IMR-90 (cell line): Measurements from ENCODE around the gene PRICKLE2. TPM values are rescaled to one million over a fixed set of nuclear protein-coding genes. Genes with fewer than 3 reads are reported as not detected.

ENCODE experiments used
- ATAC-seq: fragments of 200-7000 bp; cut with Tn5 transposase; 2 replicates; pipeline ENCODE4 v1.9.1; 2020; ENCODE audit warnings: low read depth, mild to moderate bottlenecking, moderate library complexity
- BruUV-seq: library from RNA; stranded (reverse); fragments of 400-500 nt; replicated peaks from 2 replicates; lab custom pipeline; 2021; lab: Mats Ljungman, UMichigan
- CTCF ChIA-PET: fragments of 300-600 bp; formaldehyde crosslinking; extraction: SDS; loops from one replicate; lab custom pipeline; 2021; ENCODE audit warnings: antibody characterized with exemption; lab: Yijun Ruan, JAX
- POLR2A ChIA-PET: fragments of 300-600 bp; sonication (Branson Sonifier 250); formaldehyde crosslinking; loops from one replicate; lab custom pipeline; 2022; ENCODE audit warnings: antibody characterized with exemption; ENCODE audit not compliant: unreplicated experiment; lab: Charles Lee
- DNase-seq: peaks from one replicate; pipeline ENCODE4 v3.0.0; 2013
- H2AFZ ChIP-seq: replicated peaks from 2 replicates; pipeline ENCODE3; 2013; ENCODE audit warnings: low read length, mild to moderate bottlenecking; ENCODE audit not compliant: poor library complexity
- H2AK5ac ChIP-seq: 2 replicates; pipeline ENCODE4 v1.6.1; 2013; ENCODE audit warnings: low read depth, low read length, inconsistent platforms
- H2AK9ac ChIP-seq: replicated peaks from 2 replicates; pipeline ENCODE3; 2013; ENCODE audit warnings: mild to moderate bottlenecking, low read depth, low read length, moderate library complexity; ENCODE audit not compliant: poor library complexity
- H2BK120ac ChIP-seq: 2 replicates; pipeline ENCODE4 v1.6.1; 2013; ENCODE audit warnings: low read depth, low read length, inconsistent platforms
- H2BK15ac ChIP-seq: 3 replicates; pipeline ENCODE4 v1.6.1; 2013; ENCODE audit warnings: low read depth, low read length, inconsistent platforms
- H2BK20ac ChIP-seq: 2 replicates; pipeline ENCODE4 v1.6.1; 2013; ENCODE audit warnings: low read depth, mild to moderate bottlenecking, inconsistent platforms, low read length, moderate library complexity
- H2BK5ac ChIP-seq: 2 replicates; pipeline ENCODE4 v1.6.1; 2013; ENCODE audit warnings: mild to moderate bottlenecking, low read depth, low read length, inconsistent platforms; ENCODE audit not compliant: poor library complexity, severe bottlenecking
- H3K14ac ChIP-seq: replicated peaks from 2 replicates; pipeline ENCODE4 v1.6.1; 2013; ENCODE audit warnings: low read depth, low read length, inconsistent platforms
- H3K18ac ChIP-seq: 2 replicates; pipeline ENCODE4 v1.6.1; 2013; ENCODE audit warnings: low read depth, low read length, control low read depth
- H3K23ac ChIP-seq: 2 replicates; pipeline ENCODE4 v1.6.1; 2013; ENCODE audit warnings: low read depth, low read length, inconsistent platforms
- H3K27ac ChIP-seq: 2 replicates; pipeline ENCODE4 v1.5.1; 2013; ENCODE audit warnings: mild to moderate bottlenecking, control low read depth, low read length; ENCODE audit not compliant: insufficient read depth
- H3K27me3 ChIP-seq: 2 replicates; pipeline ENCODE4 v1.6.1; 2013; ENCODE audit warnings: low read length; ENCODE audit not compliant: control insufficient read depth, insufficient read depth
- H3K36me3 ChIP-seq: 2 replicates; pipeline ENCODE4 v1.6.1; 2013; ENCODE audit warnings: low read length, mixed read lengths; ENCODE audit not compliant: control insufficient read depth, insufficient read depth
- H3K4ac ChIP-seq: 2 replicates; pipeline ENCODE4 v1.6.1; 2013; ENCODE audit warnings: low read depth, low read length, inconsistent platforms
- H3K4me1 ChIP-seq: 2 replicates; pipeline ENCODE4 v1.6.1; 2013; ENCODE audit warnings: low read length, mixed read lengths; ENCODE audit not compliant: control insufficient read depth, insufficient read depth
- H3K4me2 ChIP-seq: 2 replicates; pipeline ENCODE4 v1.6.1; 2013; ENCODE audit warnings: low read depth, mild to moderate bottlenecking, control low read depth, low read length, moderate library complexity
- H3K4me3 ChIP-seq: 2 replicates; pipeline ENCODE4 v1.5.1; 2013; ENCODE audit warnings: low read depth, mild to moderate bottlenecking, control low read depth, low read length, moderate library complexity; ENCODE audit not compliant: insufficient read depth
- H3K56ac ChIP-seq: 2 replicates; pipeline ENCODE4 v1.6.1; 2013; ENCODE audit warnings: low read length, inconsistent platforms; ENCODE audit not compliant: insufficient read depth; ENCODE audit errors: extremely low read depth
- H3K79me1 ChIP-seq, 2 experiments: 2 replicates each; pipeline ENCODE4 v1.6.1; 2013; ENCODE audit warnings: low read length in 2 of 2, inconsistent platforms in 1 of 2, low read depth in 1 of 2
- H3K9ac ChIP-seq: 2 replicates; pipeline ENCODE4 v1.6.1; 2013; ENCODE audit warnings: low read depth, low read length, control low read depth
- H3K9me1 ChIP-seq: 2 replicates; pipeline ENCODE4 v1.6.1; 2013; ENCODE audit warnings: low read length, inconsistent platforms; ENCODE audit not compliant: insufficient read depth
- H3K9me3 ChIP-seq: 2 replicates; pipeline ENCODE4 v1.6.1; 2013; ENCODE audit warnings: low read length; ENCODE audit not compliant: control insufficient read depth, insufficient read depth
- H4K20me1 ChIP-seq: 2 replicates; pipeline ENCODE4 v1.6.1; 2013; ENCODE audit warnings: low read length, inconsistent platforms; ENCODE audit not compliant: insufficient read depth
- H4K5ac ChIP-seq: 2 replicates; pipeline ENCODE4 v1.6.1; 2013; ENCODE audit warnings: mild to moderate bottlenecking, low read depth, low read length, control low read depth
- H4K8ac ChIP-seq, 2 experiments: 2 replicates each; pipeline ENCODE4 v1.6.1; 2013; ENCODE audit warnings: low read depth in 2 of 2, low read length in 2 of 2, control low read depth in 1 of 2, inconsistent platforms in 1 of 2
- H4K91ac ChIP-seq: 2 replicates; pipeline ENCODE4 v1.6.1; 2013; ENCODE audit warnings: low read depth, low read length, inconsistent platforms; ENCODE audit not compliant: insufficient read depth
- BHLHE40 ChIP-seq: fragments of 150-350 bp; IDR thresholded peaks from 2 replicates; pipeline ENCODE4 v1.6.1; 2016; ENCODE audit warnings: mild to moderate bottlenecking, low read depth, low read length
- MAZ ChIP-seq: IDR thresholded peaks from 2 replicates; pipeline ENCODE4 v1.6.1; 2012; ENCODE audit warnings: low read depth, mild to moderate bottlenecking, low read length, improper control_type of control experiment, moderate library complexity, borderline replicate concordance
- MXI1 ChIP-seq: IDR thresholded peaks from 2 replicates; pipeline ENCODE4 v1.6.1; 2012; ENCODE audit warnings: low read depth, mild to moderate bottlenecking, low read length, moderate library complexity, borderline replicate concordance
- POLR2A ChIP-seq: IDR thresholded peaks from 2 replicates; pipeline ENCODE4 v1.6.1; 2012; ENCODE audit warnings: mild to moderate bottlenecking, low read depth, low read length
- RAD21 ChIP-seq: IDR thresholded peaks from 2 replicates; pipeline ENCODE4 v1.6.1; 2012; ENCODE audit warnings: low read length, improper control_type of control experiment
- RCOR1 ChIP-seq: IDR thresholded peaks from 2 replicates; pipeline ENCODE4 v1.6.1; 2012; ENCODE audit warnings: mild to moderate bottlenecking, low read length, improper control_type of control experiment; ENCODE audit not compliant: insufficient replicate concordance
- SMC3 ChIP-seq: fragments of 150-350 bp; IDR thresholded peaks from 2 replicates; pipeline ENCODE4 v1.6.1; 2016; ENCODE audit warnings: low read depth, mild to moderate bottlenecking, antibody characterized with exemption, low read length, moderate library complexity
- WGBS, 2 experiments: methylation state at CpG; one replicate each; pipeline versions ENCODE4 v1.1.5 to v1.1.7; 2013; ENCODE audit warnings: missing lambda C conversion rate in 2 of 2; ENCODE audit not compliant: insufficient read length in 1 of 2; ENCODE audit errors: extremely low coverage in 2 of 2; 5-methylcytosine and 5-hydroxymethylcytosine counted together
- dilution Hi-C: fragments of 300-500 bp; cut with HindIII; formaldehyde crosslinking; loops from one replicate; pipeline ENCODE4 v1.14.3; 2018; ENCODE audit warnings: low sequenced_read_pairs; ENCODE audit not compliant: unreplicated experiment
- in situ Hi-C: fragments of 300-500 bp; cut with MboI; formaldehyde crosslinking; loops from 3 replicates; pipeline ENCODE4 v1.14.3; 2019; ENCODE audit warnings: low sequenced_read_pairs, inconsistent platforms, mixed read lengths
- intact Hi-C: fragments of 100-400 bp; cut with micrococcal nuclease; formaldehyde crosslinking; loops from 2 replicates; pipeline ENCODE4 v1.10.0; 2022
- polyA plus RNA-seq, 3 experiments: library from polyadenylated mRNA; depleted of rRNA; stranded (reverse); fragments of >200 nt; gene quantifications; 2 replicates each; pipeline ENCODE4 v1.2.3, GENCODE V29; 2012; ENCODE audit warnings: low replicate concordance in 1 of 3
- total RNA-seq: library from RNA; depleted of rRNA; stranded (reverse); fragments of >200 nt; gene quantifications from 2 replicates; pipeline ENCODE4 v1.2.3, GENCODE V29; 2012
- TF ChIP-seq, protein P1 (sequence below): fragments of 150-350 bp; IDR thresholded peaks from 2 replicates; pipeline ENCODE4 v1.6.1; 2016; ENCODE audit warnings: low read depth, mild to moderate bottlenecking, low read length, moderate library complexity, borderline replicate concordance

Gene PRICKLE2
- total and polyA plus RNA-seq, 2 of the 4 experiments (the other 2 are of a cell fraction), result 4.1 to 14.2 TPM

DNA sequence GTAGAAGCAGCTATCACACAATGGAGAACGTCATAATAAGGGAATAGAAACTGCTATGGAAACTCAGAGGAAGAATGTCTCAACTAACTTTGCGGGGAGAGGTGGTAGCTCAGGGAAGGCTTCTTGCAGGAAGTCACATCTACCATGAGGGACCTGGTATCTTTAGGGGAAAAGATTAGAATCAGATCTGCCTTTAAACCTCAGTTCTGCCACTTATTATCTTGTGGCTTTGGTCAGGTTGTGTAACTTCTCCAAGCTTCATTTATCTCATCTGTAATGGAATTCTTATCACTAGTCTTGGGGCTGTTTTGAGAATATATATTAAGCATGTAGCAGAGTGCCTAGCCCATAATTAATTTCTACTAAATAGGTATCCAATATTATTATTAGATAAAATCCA is 46.4 kb upstream of the PRICKLE2 start:
- no TSS peak for BruUV-seq
- no peak overlapping the region for H3K9ac ChIP-seq
- no peaks in the 10 kb centered on the region for H3K9me1 ChIP-seq
- intact Hi-C loops, result no loop called here
- H4K20me1 ChIP-seq, result 0 out of 2 replicates have a peak, but pooled peaks cover under 1% of the 10 kb centered on the region
- H3K36me3 ChIP-seq, result no peaks in the 10 kb centered on the region
- dilution Hi-C loops, result no loop called here
- no peak overlapping the region for H4K91ac ChIP-seq
- no peak overlapping the region for H2BK15ac ChIP-seq
- no peak overlapping the region for H2BK20ac ChIP-seq
- peaks cover 4% of the 10 kb centered on the region for H3K4me1 ChIP-seq
- no peak overlapping the region for H2AFZ ChIP-seq
- no peak overlapping the region for H2AK5ac ChIP-seq
- no peaks in the 10 kb centered on the region for H3K27me3 ChIP-seq
- H2AK9ac ChIP-seq, result no peak overlapping the region
- ATAC-seq, result no peak
- H4K8ac ChIP-seq, result no peak overlapping the region
- no peak overlapping the region for H2BK120ac ChIP-seq
- 92% methylated on average over 2 of the region's 2 CpGs; no CpG with 5 or more reads in 1 of the 2 experiments for WGBS, 2 experiments
- no peak overlapping the region for H3K4me2 ChIP-seq
- ChIA-PET POLR2A (no interaction called here), CTCF (no interaction called here)
- H3K14ac ChIP-seq, result no peak overlapping the region
- in situ Hi-C loops, result no loop called here
- H3K9me3 ChIP-seq, result no peaks in the 10 kb centered on the region
- H3K4me3 ChIP-seq, result no peak overlapping the region
- H3K56ac ChIP-seq, result no peak overlapping the region
- H3K18ac ChIP-seq, result no peak overlapping the region
- no peak overlapping the region for H3K23ac ChIP-seq
- no peak overlapping the region for H3K27ac ChIP-seq
- DNase-seq, result no peak
- H2BK5ac ChIP-seq, result no peak overlapping the region
- TF ChIP-seq SMC3 (no peak), MAZ (no peak), MXI1 (no peak), RCOR1 (no peak), POLR2A (no peak), BHLHE40 (no peak), RAD21 (no peak)
- TF ChIP-seq, protein P1, sequence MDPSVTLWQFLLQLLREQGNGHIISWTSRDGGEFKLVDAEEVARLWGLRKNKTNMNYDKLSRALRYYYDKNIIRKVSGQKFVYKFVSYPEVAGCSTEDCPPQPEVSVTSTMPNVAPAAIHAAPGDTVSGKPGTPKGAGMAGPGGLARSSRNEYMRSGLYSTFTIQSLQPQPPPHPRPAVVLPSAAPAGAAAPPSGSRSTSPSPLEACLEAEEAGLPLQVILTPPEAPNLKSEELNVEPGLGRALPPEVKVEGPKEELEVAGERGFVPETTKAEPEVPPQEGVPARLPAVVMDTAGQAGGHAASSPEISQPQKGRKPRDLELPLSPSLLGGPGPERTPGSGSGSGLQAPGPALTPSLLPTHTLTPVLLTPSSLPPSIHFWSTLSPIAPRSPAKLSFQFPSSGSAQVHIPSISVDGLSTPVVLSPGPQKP, result no peak
- H4K5ac ChIP-seq, result no peak overlapping the region
- peaks cover 0 to 21% of the 10 kb centered on the region in 2 experiments; a peak in 3 of 4 replicates for H3K79me1 ChIP-seq
- no peak overlapping the region for H3K4ac ChIP-seq
